Liver (tissue), 9 donors: ENCODE results near the gene FREM1. TPM values are rescaled to one million over a fixed set of nuclear protein-coding genes. Genes with fewer than 3 reads are reported as not detected.
A peak's percentile ranks its signal among the peaks of the same experiment; 100 is the strongest.

Source experiments
- DNase-seq: peaks from one replicate; pipeline ENCODE4 v3.0.0-alpha.2; 2017; ENCODE audit warnings: low spot score
- H3K27ac ChIP-seq, 2 donors: one replicate each; pipeline ENCODE4 v1.7.0; 2013; ENCODE audit warnings: inconsistent platforms in 2 of 2, low read length in 2 of 2, control low read depth in 1 of 2, low read depth in 1 of 2, mild to moderate bottlenecking in 1 of 2
- H3K27me3 ChIP-seq, 4 donors: one replicate each; pipeline versions ENCODE4 v1.6.1 to v1.7.0; 2013; ENCODE audit warnings: low read length in 3 of 4, inconsistent platforms in 1 of 4, mild to moderate bottlenecking in 1 of 4, moderate library complexity in 1 of 4; ENCODE audit not compliant: control insufficient read depth in 4 of 4, insufficient read depth in 4 of 4
- H3K36me3 ChIP-seq, 4 donors: one replicate each; pipeline versions ENCODE4 v1.6.1 to v1.7.0; 2013; ENCODE audit warnings: low read length in 3 of 4, mild to moderate bottlenecking in 3 of 4, low read depth in 1 of 4, moderate library complexity in 1 of 4; ENCODE audit not compliant: control insufficient read depth in 4 of 4, insufficient read depth in 3 of 4
- H3K4me1 ChIP-seq, 4 donors: one replicate each; pipeline versions ENCODE4 v1.6.1 to v1.7.0; 2013; ENCODE audit warnings: low read length in 3 of 4, mild to moderate bottlenecking in 3 of 4, moderate library complexity in 1 of 4; ENCODE audit not compliant: control insufficient read depth in 4 of 4, insufficient read depth in 4 of 4
- H3K4me3 ChIP-seq, 3 donors: one replicate each; pipeline versions ENCODE4 v1.6.1 to v1.7.0; 2013; ENCODE audit warnings: low read length in 3 of 3, control low read depth in 1 of 3, low read depth in 1 of 3, mild to moderate bottlenecking in 1 of 3
- H3K9ac ChIP-seq, 2 donors: one replicate each; pipeline ENCODE4 v1.7.0; 2013; ENCODE audit warnings: low read length in 2 of 2, mild to moderate bottlenecking in 2 of 2, moderate library complexity in 2 of 2, control low read depth in 1 of 2, low read depth in 1 of 2
- H3K9me3 ChIP-seq, 4 donors: one replicate each; pipeline versions ENCODE4 v1.6.1 to v1.7.0; 2013; ENCODE audit warnings: low read length in 3 of 4; ENCODE audit not compliant: control insufficient read depth in 4 of 4
- ATF3 ChIP-seq: IDR thresholded peaks from 2 replicates; pipeline ENCODE4 v1.6.1; 2016; ENCODE audit warnings: antibody characterized with exemption
- CTCF ChIP-seq: fragments of 150-350 bp; IDR thresholded peaks from 2 replicates; pipeline ENCODE4 v1.5.1; 2017; ENCODE audit warnings: improper control_type of control experiment, low read depth, low read length; ENCODE audit not compliant: missing input control
- EGR1 ChIP-seq, 2 donors: IDR thresholded peaks; 2 replicates each; pipeline ENCODE4 v1.6.1; 2016 to 2018; ENCODE audit warnings: antibody characterized with exemption in 2 of 2, low read depth in 2 of 2
- FOXA1 ChIP-seq: IDR thresholded peaks from 2 replicates; pipeline ENCODE4 v1.6.1; 2016; ENCODE audit warnings: antibody characterized with exemption
- FOXA2 ChIP-seq: IDR thresholded peaks from 2 replicates; pipeline ENCODE4 v1.6.1; 2016; ENCODE audit warnings: antibody characterized with exemption
- GABPA ChIP-seq, 2 donors: IDR thresholded peaks in 1 of 2; conservative IDR thresholded peaks in 1 of 2; 2 replicates each; pipeline ENCODE4 v1.6.1; 2016; ENCODE audit warnings: antibody characterized with exemption in 2 of 2, mild to moderate bottlenecking in 1 of 2, moderate library complexity in 1 of 2
- HNF4A ChIP-seq, 2 donors: conservative IDR thresholded peaks; 2 replicates each; pipeline ENCODE4 v1.6.1; 2016; ENCODE audit warnings: antibody characterized with exemption in 2 of 2, mild to moderate bottlenecking in 2 of 2
- HNF4G ChIP-seq: IDR thresholded peaks from 2 replicates; pipeline ENCODE4 v1.6.1; 2016; ENCODE audit warnings: antibody characterized with exemption
- JUND ChIP-seq, 2 donors: IDR thresholded peaks; 2 replicates each; pipeline ENCODE4 v1.6.1; 2016; ENCODE audit warnings: antibody characterized with exemption in 2 of 2
- MAX ChIP-seq: IDR thresholded peaks from 2 replicates; pipeline ENCODE4 v1.6.1; 2016; ENCODE audit warnings: antibody characterized with exemption
- NR2F2 ChIP-seq: IDR thresholded peaks from 2 replicates; pipeline ENCODE4 v1.6.1; 2016; ENCODE audit warnings: antibody characterized with exemption
- RAD21 ChIP-seq, 2 donors: IDR thresholded peaks; 2 replicates each; pipeline ENCODE4 v1.6.1; 2016; ENCODE audit warnings: antibody characterized with exemption in 2 of 2, mild to moderate bottlenecking in 2 of 2
- REST ChIP-seq: IDR thresholded peaks from 2 replicates; pipeline ENCODE4 v1.6.1; 2016; ENCODE audit warnings: antibody characterized with exemption, mild to moderate bottlenecking
- RXRA ChIP-seq, 2 donors: IDR thresholded peaks; 2 replicates each; pipeline ENCODE4 v1.6.1; 2017 to 2018; ENCODE audit warnings: antibody characterized with exemption in 2 of 2, mild to moderate bottlenecking in 1 of 2
- SP1 ChIP-seq: IDR thresholded peaks from 2 replicates; pipeline ENCODE4 v1.6.1; 2018; ENCODE audit warnings: antibody characterized with exemption, mild to moderate bottlenecking
- TAF1 ChIP-seq: conservative IDR thresholded peaks from 2 replicates; pipeline ENCODE4 v1.6.1; 2016; ENCODE audit warnings: antibody characterized with exemption, mild to moderate bottlenecking
- ZBTB33 ChIP-seq: IDR thresholded peaks from 2 replicates; pipeline ENCODE4 v1.6.1; 2016; ENCODE audit warnings: antibody characterized with exemption
- WGBS: extraction: QIAGEN DNeasy Blood & Tissue Kit; methylation state at CpG from one replicate; pipeline ENCODE4 v1.1.7; 2013; 5-methylcytosine and 5-hydroxymethylcytosine counted together
- polyA plus RNA-seq, 2 donors: library from polyadenylated mRNA; stranded (reverse) in 1 of 2; unstranded in 1 of 2; fragments of 200-250 nt in 1 of 2; fragments of >200 nt in 1 of 2; fragmentation: Nextera tagmentation in 1 of 2; extraction: Ambion mirVana in 1 of 2; gene quantifications; one replicate each; pipeline versions ENCODE4 v1.2.1 to v1.2.3, GENCODE V29; 2013 to 2015
- total RNA-seq, 2 donors: library from RNA; depleted of rRNA; stranded (reverse); fragments of >200 nt; gene quantifications; one replicate each; pipeline ENCODE4 v1.2.3, GENCODE V29; 2014
- donor health status: healthy.
- donor health status: healthy.
- donor health status: healthy.
- donor health status: healthy.
- donor health status: healthy.

Gene FREM1
- total and polyA plus RNA-seq, 4 donors = 0.39 to 4.7 (median 1.1) TPM

- H3K9me3 ChIP-seq = no peaks in the 10 kb centered on the region
- no peak overlapping the region for H3K27ac ChIP-seq
- H3K4me3 ChIP-seq = no peak overlapping the region
- 26% methylated on average over 8 of the region's 8 CpGs for WGBS
- no peak for DNase-seq
- H3K36me3 ChIP-seq = no peaks in the 10 kb centered on the region
- H3K9ac ChIP-seq = no peak overlapping the region
- no peaks in the 10 kb centered on the region for H3K4me1 ChIP-seq
- no peak for TF ChIP-seq ZBTB33
- peak; percentile 84 to 85 for TF ChIP-seq RAD21 (IDR thresholded peaks at IDR 0.05)
- no peak for TF ChIP-seq FOXA2
- peak; percentile 77 for TF ChIP-seq CTCF
- H3K27me3 ChIP-seq = peaks cover 0 to 3% (median 0%) of the 10 kb centered on the region in 4 donors
Observed at GRCh38 chr9:14768405-14769229, 141.6 kb downstream of the FREM1 start.

- no peak for DNase-seq
- peaks cover 0 to 1% (median 0%) of the 10 kb centered on the region in 4 donors for H3K27me3 ChIP-seq
- H3K36me3 ChIP-seq = no peaks in the 10 kb centered on the region
- H3K4me1 ChIP-seq = no peaks in the 10 kb centered on the region
- H3K4me3 ChIP-seq = no peak overlapping the region
- H3K9ac ChIP-seq = no peak overlapping the region
- 85% methylated on average over 6 of the region's 6 CpGs for WGBS
- TF ChIP-seq RXRA (IDR thresholded peaks at IDR 0.05) (no peak), NR2F2 (no peak), SP1 (no peak), REST (no peak), JUND (IDR thresholded peaks at IDR 0.05) (no peak), FOXA2 (no peak), ZBTB33 (no peak), ATF3 (no peak), FOXA1 (no peak), TAF1 (no peak), HNF4G (no peak), CTCF (no peak), EGR1 (IDR thresholded peaks at IDR 0.05; ENCODE audit: low read depth in 2 of 2) (no peak), RAD21 (IDR thresholded peaks at IDR 0.05) (no peak), HNF4A (conservative IDR thresholded peaks at IDR 0.05) (no peak), MAX (no peak), GABPA (IDR thresholded peaks at IDR 0.05 in 1 of 2, conservative IDR thresholded peaks at IDR 0.05 in 1 of 2) (no peak)
- no peak overlapping the region for H3K27ac ChIP-seq
- no peaks in the 10 kb centered on the region for H3K9me3 ChIP-seq
Observed at GRCh38 chr9:14766299-14766698, 143.9 kb downstream of the FREM1 start.
